NCI-H510A (cell line): ENCODE results near the gene ARHGEF26.

Source experiments
- DNase-seq: peaks from one replicate; lab custom pipeline; 2025; lab: John Stamatoyannopoulos, UW

The ARHGEF26 gene

DNA sequence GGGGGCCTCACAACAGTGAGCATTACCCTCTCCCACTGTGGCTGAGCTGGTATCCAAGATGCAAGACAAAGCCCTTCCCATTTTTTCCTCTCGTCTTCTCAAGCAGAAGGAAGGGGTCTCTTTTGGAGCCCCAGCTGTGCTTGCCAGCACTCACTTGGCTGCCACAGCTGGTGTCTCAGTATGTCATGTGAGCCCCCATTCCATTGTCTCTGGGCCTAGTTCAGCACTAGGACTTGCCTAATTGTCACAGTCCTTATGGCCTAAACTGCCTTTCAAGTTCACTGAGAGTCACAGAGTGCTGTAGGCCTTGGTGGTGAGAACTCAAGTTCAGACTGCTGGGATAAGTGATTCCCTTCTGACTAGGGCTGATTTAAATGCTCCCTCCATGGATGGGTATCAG is 89.8 kb downstream of the ARHGEF26 start:
- no peak for DNase-seq

DNA sequence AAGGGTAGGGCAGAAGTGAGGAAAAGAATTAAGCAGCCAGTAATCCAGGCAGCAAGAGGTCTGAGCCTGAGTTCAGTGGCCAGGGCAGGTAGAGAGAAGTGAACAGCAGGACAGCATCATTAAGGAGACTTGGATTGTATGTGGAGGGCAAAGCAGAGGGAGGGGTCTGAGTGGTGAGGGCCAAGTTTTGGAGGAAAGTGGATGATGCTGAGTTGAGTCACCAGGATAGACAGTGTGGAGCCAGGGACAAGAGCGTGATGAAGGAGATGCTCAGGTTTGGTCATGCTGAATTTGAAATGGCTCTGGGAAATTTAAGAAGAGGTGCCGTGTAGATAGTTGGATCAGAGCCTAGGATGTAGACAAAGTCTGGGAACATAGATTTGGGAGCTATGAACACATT is 93.1 kb downstream of the ARHGEF26 start:
- DNase-seq = no peak

DNA sequence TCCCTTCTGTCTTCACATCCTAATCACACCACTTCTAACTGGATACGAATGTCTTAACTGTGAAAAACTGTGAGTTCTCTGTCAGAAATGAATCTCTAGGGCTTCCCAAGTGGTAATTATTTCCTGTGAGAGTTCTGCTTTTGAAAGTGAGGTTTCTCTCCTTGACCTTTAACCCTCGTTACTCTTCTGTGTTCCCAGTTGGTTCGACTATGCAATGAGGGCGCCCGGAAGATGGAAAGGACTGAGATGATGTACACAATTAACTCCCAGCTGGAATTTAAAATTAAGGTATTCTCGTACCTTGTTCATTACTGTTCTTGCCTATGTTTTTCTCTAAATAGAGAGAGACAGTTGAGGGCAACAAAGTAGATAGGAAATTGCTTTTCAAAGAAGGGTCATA is 96.5 kb downstream of the ARHGEF26 start:
- no peak for DNase-seq

- DNase-seq = no peak
Observed at GRCh38 chr3:154218728-154219127, 97.5 kb downstream of the ARHGEF26 start.

GRCh38 chr3:154220462-154220861 is 99.3 kb downstream of the ARHGEF26 start:
- DNase-seq = no peak

DNA sequence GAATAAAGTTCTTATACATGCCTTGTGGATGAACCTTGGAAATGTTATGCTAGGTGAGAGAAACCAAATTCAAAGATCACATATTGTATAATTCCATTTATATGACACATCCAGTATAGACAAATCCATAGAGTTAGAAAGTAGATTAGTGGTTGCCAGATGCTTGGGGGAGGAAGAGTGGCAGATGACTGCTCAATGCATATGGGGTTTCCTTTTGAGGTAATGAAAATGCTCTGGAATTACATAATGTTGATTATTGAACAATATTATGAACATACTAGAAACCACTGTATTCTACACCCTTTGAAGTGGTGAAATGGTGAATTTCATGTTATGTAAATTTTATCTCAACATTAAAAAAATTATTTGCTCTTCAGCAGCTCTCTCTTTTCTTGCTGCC is 102.3 kb downstream of the ARHGEF26 start:
- DNase-seq = no peak

- no peak for DNase-seq
Observed at GRCh38 chr3:154224366-154224765, 103.2 kb downstream of the ARHGEF26 start.

- DNase-seq = no peak
Observed at GRCh38 chr3:154224866-154225265, 103.7 kb downstream of the ARHGEF26 start.

DNA sequence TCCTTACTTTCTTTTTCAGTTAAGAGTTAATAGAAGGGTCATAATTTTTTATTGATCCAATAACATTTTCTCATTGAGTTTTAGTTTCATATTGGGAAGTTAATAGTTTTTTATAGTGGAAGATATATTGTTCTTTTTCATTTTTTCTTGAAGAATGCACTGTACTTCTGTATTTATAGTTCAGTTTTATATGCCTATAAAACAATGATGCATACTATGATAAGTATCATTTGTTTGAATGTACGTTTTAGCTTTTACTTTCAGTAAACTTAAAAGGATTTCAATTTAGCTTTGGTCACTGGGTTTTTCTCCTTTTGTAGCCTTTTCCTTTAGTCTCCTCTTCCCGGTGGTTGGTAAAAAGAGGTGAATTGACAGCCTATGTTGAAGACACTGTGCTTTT is 104.3 kb downstream of the ARHGEF26 start:
- DNase-seq = no peak

- no peak for DNase-seq
Observed at GRCh38 chr3:154227531-154227930, 106.3 kb downstream of the ARHGEF26 start.

DNA sequence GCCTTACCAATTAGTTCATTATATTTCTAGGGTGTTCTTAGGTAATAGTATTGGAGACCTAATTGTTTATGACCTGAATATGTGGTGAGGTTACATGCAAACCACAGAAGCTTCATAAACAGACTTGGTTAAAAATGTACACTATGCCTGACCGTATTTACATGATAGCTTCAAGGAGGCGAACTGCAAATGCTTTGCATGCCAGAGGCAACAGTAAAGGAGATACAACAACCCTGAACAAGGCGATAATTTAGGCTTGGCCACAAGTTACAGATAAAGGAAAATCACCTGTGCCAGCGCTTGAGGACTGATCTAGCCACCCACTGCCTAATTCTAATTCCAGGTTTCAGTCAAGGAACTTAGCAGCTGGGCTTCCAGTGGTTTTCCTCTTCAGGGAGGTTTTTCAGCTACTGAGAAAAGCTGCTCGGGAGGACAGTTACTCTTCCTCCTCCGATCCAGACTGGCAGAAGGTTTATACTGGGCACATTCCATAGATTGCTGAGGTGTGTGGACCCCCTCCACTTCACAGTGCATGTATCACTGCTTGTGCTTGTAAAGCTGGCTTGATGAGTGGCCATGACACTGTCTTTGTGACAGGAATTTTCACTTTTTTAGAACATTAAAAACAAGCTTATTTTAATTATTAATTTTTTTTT is 107.5 kb downstream of the ARHGEF26 start:
- DNase-seq = no peak

DNA sequence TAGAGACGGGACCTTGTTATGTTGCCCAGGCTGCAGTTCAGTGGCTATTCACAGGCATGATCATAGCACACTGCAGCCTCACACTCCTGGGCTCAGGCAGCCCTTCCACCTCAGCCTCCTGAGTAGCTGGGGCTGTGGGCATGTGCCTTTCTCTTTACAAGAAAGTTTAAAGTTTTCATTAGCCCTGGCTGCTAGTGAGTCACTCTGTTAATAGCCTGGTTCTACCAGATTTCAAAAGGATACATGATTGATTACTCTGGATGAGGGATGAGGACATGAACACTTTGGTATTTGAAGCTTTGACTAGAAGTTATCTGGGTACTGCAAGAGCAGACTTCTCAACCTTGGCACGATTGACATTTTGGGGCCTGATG is 108.0 kb downstream of the ARHGEF26 start:
- no peak for DNase-seq

DNA sequence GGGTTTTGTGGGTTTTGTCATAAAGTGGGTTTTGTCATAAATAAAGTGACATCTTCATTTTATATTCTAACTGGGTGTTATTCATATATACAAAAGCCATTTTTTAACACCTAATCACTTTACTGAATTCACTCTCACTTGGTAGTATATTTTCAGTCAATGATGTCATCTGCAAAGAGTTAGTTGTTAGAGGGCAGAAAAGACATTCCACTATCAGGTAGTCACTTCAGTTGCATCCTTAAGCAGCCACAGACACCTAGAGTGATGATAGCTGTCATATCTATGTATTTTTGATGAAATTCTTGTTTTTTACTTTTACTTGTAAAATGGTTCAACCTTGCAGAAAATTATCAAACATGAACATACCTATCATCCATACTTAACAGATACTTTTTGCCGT is 114.1 kb downstream of the ARHGEF26 start:
- no peak for DNase-seq

DNA sequence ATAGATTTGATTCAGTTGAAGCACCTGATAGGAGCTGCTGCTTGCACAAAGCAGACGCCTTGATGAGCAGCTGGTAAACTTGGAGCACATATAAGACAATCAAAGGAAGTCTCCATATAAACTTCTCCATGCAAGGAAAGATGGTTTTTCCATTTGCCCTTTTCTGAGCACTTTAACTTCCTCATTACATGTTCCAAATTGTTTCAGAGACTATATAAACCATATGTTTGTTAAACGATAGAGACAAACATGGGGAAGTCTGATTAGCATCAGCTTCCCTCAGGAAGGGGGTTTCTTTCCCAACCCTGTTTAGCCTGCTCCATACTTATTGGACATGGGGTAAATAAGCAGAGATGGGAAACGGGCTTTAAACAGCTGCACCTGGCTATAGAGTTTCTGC is 115.1 kb downstream of the ARHGEF26 start:
- no peak for DNase-seq

GRCh38 chr3:154240235-154240634 is 119.0 kb downstream of the ARHGEF26 start:
- no peak for DNase-seq

- no peak for DNase-seq
Observed at GRCh38 chr3:154241496-154241895, 120.3 kb downstream of the ARHGEF26 start.

DNA sequence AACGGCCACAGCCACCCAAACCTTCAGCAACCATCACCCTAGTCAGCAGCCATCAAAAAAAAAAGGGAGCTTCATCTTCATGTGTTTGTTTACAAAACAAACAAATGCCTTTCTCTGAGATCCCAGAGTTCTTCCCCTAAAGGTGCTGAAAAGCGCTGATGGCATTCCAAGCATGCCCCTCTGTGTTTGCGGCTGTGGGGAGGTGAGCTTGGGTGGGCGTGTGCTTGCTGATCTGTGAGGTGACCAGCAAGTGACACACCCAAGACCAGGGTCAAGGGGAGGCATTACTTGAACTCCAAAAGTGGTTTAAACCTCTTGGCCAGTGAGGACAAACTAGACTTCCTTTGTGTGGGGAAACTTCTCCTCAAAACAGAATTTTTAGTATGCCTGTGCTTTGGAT is 121.6 kb downstream of the ARHGEF26 start:
- DNase-seq = no peak

DNA sequence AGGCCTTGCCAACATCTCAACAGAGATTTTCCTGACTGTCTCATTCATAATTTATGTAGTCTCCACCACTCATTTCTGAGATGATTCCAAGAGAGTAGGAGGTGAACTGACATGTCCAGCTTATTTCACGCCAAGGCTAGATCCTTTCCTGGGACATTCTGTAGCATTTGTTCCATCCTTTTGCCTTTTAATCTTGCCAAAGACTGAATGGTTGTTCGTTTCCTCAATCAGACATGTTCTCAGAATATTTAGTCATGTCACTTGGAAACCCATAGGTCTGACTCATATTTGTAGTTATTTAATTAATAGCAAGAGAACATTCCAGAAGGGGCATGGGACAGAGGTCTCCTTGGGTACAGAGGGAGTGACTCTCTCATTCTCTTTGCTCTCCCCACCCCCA is 122.2 kb downstream of the ARHGEF26 start:
- DNase-seq = no peak

GRCh38 chr3:154244644-154245043 is 123.5 kb downstream of the ARHGEF26 start:
- DNase-seq = no peak

DNA sequence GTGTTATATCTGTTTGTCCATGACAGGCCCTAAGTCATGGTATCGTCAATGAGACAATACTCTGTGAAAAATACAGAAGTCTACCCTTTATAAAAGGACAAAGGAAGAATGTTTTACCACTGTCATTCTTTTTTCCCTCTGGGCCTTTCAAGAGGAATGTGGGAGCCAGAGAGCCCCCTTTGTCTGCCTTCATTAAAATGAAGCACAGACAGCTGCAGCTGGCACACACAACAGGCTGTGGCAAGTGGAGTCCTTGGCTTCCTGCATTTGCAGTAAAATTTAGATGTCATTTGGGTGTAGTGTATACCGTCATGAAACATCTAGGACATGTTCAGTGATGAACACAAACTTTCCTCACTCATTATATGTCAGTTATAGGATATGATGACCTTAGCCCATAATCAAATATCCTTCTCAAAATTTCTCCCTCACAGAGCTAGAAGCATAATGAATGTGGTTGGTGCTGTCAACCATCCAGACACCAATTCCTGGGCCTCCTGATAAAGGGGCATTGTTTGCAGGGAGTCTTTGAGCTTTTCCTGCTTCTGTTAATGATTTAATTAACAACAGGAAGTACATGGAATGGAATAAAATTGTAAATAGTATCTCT is 126.7 kb downstream of the ARHGEF26 start:
- DNase-seq = no peak

- DNase-seq = no peak
Observed at GRCh38 chr3:154250291-154250690, 129.1 kb downstream of the ARHGEF26 start.

GRCh38 chr3:154251610-154252009 is 130.4 kb downstream of the ARHGEF26 start:
- no peak for DNase-seq

- DNase-seq = peak; percentile 64
Observed at GRCh38 chr3:154252759-154253638, 131.8 kb downstream of the ARHGEF26 start.
